Activated T-cell treated with anti-CD3 and anti-CD28 coated beads for 48 hours (primary cell): ENCODE data around the gene CD58.

Source experiments
- DNase-seq: peaks from one replicate; pipeline ENCODE4 v3.0.0-alpha.2; 2020; ENCODE audit warnings: low read depth

The CD58 gene

DNA sequence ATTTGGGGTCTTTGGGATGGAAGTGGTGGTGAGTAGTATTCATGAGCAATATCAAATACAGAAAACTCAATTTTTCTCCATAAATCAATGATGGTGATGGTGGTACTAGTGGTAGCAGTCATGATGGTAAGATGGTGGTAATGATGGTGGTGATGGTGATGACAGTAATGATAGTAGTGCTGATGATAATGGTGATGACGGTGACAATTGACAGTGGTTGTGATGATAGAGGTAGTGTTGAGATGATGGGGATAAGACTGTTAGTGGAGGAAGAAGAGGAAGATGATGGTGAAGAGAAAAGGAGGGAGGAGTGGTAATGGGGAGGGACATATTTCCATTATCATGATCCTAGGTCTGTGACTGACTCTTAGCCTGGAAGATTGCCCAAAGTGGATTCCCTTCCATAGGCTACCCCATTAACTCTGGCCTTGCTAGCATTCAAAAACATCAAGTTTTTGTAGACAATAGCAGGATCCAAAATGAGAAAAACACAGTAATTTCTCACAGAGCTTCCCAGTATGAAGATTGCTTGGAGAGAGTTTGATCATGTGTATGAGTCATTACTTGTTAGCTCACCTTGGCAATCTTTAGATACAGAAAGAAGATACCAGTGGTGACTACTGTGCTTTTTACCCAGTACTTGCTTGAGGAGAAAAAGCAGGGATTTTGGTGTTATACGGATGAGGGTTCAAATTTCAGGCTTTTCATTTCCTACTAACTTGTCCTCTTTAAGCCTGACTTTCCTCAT lies 103.8 kb downstream of the CD58 start:
- DNase-seq: no peak

DNA sequence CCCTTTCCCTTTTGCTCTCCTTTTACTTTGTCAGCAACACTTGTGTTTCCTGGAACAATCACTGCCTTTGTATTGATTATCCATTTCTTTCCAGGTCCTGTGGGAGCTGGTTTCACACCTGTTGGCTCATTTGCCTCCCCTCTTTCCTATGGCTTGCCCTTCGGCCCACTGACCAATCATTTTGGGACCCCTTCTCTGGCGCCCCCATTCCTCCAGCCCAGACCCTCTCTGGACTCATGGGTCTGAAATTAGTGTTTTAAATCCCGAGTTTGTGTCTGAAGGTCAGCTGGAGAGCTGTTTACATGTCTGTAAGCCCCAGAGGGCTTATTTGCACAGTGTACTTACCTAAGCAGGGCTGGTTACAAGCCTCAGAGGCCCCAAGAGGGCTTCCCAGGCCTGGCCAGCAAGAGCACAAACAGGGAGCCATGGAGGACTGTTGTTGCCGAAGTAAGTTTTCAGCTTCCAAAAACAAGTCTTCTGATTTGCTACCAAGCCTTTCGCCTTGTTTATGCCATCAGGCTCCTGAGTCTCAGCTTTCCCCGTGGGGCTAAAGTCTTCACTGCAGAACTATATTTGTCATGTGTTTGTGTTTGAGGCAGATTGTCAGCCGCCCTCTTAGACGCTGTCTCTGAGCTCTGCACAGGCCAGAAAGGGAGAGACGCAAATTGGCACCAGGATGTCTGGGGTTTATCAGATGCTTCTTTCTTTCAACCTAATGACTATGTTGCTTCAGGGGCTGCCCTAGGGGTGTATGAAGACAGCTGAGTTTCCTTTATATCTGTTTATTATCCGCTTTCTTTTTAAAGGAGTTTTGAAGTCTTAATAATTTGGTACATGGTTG lies 104.8 kb downstream of the CD58 start:
- no peak for DNase-seq

DNA sequence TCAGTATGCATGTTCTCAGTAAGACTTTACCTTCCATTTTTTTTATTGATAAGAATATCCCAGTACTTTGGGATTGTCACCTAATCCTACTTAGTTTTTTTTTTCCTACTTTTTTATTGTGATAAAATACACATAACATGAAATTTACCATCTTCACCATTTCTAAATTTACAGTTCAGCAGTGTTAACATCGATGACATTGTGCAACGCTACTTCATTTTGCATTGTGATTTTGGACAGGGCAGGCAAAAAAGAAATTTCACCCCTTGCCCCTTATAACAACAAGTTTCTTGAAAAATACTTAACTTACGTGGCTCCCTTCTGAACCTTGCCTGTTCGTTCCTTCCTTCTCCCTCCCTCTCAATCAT lies 105.4 kb downstream of the CD58 start:
- no peak for DNase-seq
